NCI-H748 (cell line): ENCODE results near the gene NTN5.

Experiments used
- DNase-seq: peaks from one replicate; lab custom pipeline; 2025; ENCODE audit not compliant: unreplicated experiment; lab: John Stamatoyannopoulos, UW

The NTN5 gene

DNA sequence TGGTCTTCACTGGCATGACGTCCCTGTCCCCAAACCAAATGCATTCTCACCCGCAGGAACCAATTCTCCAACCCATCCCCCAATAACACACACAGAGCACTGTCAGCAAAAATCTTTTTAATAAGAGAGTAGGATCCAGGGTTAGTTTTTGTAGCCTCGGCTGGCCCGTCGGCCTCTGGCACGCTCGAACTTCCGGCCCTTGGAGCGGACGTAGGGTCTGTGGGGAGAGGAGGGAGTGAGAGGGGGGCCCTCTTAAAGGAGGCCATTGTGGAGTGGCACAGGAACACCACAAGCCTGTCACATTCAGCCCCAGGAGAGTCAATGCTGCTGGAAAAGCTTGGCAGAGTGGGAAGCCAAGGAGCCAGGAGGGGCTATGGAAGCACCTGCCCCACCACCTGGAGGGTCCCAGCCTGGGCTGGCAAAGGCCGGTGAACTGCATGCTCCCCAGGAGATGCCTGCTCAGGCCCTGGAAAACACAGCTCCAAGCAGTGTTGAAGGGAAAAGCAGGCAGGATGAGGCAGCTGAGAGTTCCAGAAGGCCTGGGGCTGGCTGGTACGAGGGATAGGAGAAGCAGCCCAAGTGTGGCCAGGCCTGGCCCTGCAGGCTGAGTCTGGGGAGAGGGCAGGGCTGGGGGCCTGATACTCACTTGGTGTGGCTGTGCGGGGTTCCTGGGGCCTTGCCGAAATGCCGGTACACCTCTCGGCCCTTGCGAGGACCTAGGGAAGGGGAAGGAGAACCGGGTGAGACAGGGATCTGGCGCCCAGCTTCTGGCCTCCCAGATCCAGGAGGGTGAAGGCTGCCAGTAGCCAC, 57.4 kb downstream of the NTN5 start:
- DNase-seq: no peak

DNA sequence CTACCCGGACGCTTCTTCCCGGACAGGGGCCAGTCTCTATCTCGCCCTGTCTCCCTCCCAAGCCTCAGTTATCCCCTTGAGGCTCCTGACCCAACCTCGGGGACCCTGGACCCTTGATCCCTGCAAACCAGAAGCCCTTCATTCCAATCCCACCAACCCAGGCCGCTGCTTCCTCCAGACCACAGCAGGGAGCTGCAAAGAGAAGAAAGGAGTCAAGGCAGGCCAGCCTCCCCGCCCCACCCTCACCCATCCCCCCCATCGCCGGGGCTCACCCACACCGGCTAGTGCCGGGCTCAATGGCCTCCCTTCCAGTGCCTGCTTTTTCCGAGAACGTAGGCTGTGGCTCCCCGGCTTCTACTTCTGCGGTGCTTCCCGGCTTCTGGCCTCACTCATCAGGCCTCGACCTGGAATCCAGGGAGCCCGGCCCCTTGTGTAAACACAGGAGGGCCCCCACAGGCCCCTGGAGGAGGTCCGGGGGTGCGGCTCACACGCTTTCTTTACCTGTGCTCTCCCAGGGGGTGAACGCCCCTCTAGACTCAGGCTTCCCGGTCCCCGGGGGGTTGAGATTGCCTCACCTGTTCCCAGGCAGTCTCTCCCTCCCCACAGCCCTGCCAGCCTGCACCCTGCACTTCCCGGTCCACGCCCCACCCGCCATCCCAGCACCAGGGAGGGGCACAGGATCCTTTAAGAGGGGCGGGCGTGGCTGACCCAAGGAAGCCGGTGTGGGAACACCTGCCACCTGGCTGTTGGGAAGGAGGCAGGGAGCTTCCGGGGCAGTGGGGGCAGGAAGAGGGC, 58.2 kb downstream of the NTN5 start, which contains the start of gene FAM83E:
FAM83E (minus strand) TSS at position 641 of the 795 bp plus-strand sequence. CDS start 1,704 bp downstream, outside the sequence.
- DNase-seq: peak; percentile 83

DNA sequence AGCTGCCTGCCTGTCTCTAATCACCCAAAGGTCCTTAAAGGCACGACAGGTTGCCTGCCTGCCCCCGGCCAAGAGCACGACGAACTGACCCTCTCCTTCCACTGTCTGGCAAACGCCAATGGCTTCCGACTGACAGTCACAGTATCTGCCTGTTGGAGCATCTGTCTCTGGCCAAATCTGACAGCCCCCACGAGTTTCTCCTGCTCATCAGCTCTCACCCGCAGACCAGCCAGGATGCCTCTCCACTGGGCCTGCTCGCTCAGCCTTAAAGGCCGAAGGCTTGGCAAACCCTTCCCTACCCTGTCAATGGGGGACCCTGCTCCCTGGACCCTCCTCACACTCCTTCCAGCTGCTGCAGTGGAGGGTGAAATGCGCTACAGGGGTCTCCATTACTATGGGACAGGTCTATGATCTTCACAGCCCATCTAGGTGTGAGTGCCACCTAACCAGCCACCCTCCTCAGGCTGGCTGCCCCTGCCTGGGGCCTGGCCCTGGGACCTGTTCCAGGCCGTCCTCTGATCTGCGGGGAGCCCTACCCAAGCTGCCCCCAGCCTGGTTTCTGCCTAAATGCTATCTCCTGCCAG, 58.9 kb downstream of the NTN5 start:
- DNase-seq: no peak

DNA sequence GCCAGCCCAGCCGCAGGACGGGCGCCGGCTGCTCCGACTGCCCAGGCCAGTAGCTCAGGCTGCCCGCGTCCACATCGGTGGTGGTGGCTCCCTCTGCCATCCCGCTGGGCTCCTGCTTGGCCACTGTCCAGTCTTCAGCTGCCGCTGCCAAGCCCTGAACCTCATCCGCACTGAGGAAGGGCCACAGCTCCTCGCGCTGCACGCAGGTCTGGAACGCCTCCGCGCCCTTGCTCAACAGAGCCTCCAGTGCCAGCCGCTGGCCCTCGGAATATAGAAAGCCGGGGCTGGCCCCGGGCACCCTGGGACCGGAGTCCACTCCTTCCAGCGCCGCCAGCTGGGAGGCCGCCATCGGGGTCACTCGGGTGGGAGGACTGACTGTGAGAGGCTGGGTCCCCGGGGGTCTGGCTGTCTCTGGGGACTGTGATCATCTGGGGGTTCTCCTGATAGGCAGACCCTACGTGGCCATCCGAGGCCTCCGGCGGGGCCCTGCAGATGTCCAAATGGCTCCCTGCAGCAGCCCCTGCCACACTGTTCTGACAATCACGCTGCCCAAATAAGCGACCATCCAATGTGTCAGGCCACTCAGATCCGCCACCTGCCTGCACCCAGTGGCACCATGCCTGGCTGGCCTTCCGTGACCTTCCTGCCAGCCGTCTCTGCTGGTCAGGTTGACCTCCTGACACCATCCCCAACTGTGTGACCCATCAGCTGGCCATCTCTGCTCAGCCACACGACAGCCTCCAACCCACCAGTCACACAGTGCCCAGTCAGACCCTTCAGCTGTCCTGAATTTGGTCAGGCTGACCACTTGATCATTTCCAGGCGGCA, 59.6 kb downstream of the NTN5 start:
- no peak for DNase-seq

DNA sequence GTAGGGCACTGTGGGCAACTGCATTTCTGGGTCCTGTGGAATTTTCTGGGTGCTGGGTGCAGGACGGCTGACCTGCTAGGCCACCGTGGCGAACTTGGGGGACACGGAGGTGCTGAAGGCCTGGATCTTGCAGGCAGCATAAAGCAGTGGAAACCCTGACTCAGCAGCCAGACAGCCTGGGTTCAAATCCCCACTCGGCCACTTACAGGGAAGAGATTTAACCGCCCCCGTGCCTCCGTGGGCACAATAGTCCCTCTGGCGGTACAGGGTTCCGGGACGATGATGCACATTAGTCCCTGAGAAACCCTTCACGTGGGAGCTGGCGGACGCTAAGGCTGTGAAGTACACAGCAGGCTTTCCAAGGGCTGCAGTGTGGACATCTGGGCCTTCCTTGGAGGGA, 60.9 kb downstream of the NTN5 start:
- no peak for DNase-seq
